ENCODE data around the gene AMN1. TPM values are rescaled to one million over a fixed set of nuclear protein-coding genes. Genes with fewer than 3 reads are reported as not detected.

AMN1 gene
- 78.3 TPM for total RNA-seq

DNA sequence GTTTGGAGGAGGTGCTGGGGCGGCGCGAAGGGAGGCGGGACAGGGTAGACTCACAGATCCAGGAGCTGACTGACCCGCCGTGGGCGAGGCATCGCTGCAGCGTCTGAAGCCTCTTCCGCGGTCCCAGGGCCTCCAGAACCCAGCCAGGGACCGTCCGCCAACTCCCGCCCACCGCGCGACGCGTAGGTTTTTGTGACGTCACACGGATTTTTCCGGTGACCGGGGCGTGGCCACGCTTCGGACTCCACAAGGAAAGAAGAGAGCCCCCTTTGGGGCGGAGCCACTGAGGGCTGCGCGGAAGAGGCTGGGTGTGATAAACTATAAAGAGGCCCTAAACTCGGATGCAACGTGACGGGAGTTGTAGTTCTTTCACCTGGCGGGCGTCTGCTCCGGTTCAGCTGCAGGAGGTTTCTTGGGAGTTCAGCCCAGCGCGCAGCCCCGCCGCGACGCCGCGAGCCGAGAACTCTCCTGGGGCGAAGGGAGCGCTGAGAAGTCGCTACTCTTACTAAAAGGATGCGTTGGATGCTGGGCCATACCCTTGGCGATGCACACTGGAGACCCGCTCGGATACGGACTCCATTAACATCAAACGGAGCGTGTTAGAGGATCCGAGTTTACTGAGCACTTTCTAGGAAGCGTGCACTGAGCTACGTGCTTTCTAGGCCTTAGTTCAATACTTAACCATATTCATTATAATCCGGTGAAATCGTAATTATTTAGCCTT lies at the start of gene AMN1:
AMN1 (minus strand) TSS at position 105 of the 724 bp plus-strand sequence; CDS start at position 92, 13 bp downstream.

DNA sequence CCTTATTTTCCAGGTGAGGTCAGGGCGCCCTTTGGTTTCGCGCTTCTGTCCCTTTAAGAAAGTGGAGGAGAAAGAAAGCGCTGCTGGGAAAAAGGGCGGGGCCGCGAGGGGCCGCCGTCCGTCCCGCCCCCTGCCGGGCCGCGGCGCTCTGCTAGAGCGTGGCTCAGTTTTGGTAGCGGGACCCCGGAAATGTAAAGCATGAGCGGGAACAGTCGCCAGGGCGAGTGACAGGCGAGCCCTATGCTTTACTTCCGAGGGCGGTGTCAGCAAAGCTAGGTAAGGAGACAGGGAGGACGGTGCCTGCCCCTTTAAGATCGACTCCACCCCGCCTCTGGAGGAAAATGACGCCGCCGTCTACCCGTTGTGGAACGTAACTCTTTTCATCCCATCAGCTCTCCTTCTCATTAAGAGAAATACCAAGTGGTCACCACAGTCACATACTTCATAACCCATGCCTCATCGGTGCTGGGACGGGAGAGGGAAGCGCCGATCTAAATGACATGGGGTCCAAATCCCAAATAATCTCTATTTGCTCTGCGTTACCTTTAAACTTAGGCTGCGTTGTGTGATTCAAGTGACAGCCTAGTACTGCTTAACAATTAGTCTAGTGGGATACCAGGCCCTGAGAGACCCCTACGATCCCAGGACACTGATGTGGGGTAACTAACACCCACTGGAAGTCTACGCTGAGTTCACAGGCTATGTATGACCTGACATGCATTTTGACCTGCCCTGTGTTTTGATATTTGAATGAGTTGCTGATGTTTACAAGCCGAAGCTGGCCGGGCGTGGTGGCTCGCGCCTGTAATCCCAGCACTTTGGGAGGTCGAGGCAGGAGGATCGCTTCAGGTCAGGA lies 69.5 kb downstream of the AMN1 start, which contains the start of gene ETFBKMT:
ETFBKMT (plus strand) TSS at position 602 of the 856 bp plus-strand sequence. CDS start 2,266 bp downstream, outside the sequence.

Small RNAs within 50 kb of the gene (small RNA-seq; reads per million reads assigned to genes)
- gene AC023157.2 (ENCODE audit: low replicate concordance), result not detected

Other genes starting within 250 kb of the AMN1 start
- gene DENND5B, start 137.9 kb downstream of the AMN1 start, total RNA-seq, result 85.1 TPM
- 3.4 TPM for gene ETFBKMT, start 69.3 kb downstream of the AMN1 start, total RNA-seq
- 85.4 TPM for gene RESF1, start 230.4 kb upstream of the AMN1 start, total RNA-seq

All from parietal lobe (tissue), 2 donors.